Stomach (tissue), 4 donors: ENCODE data around the gene ATR.

Experiments
- CTCF ChIP-seq, 7 experiments: fragments of 450-650 bp in 4 of 7; fragments of 200-600 bp in 3 of 7; sonication (generic) in 3 of 7; IDR thresholded peaks; one replicate each; pipeline ENCODE4 v1.5.1; 2016 to 2019; ENCODE audit warnings: antibody characterized with exemption in 7 of 7, control low read depth in 2 of 7, mild to moderate bottlenecking in 1 of 7
- EP300 ChIP-seq: sonication (generic); formaldehyde crosslinking; IDR thresholded peaks from one replicate; pipeline ENCODE4 v1.6.1; 2017; ENCODE audit warnings: antibody characterized with exemption
- POLR2A ChIP-seq, 4 donors: fragments of 450-650 bp; IDR thresholded peaks; one replicate each; pipeline ENCODE4 v1.6.1; 2016; ENCODE audit warnings: antibody characterized with exemption in 4 of 4, control low read depth in 2 of 4, mild to moderate bottlenecking in 1 of 4, moderate library complexity in 1 of 4
- POLR2AphosphoS5 ChIP-seq, 3 donors: sonication (generic); formaldehyde crosslinking; IDR thresholded peaks; one replicate each; pipeline ENCODE4 v1.6.1; 2016; ENCODE audit warnings: antibody characterized with exemption in 3 of 3

- TF ChIP-seq CTCF (IDR thresholded peaks at IDR 0.05): no peak
- no peak for TF ChIP-seq POLR2A (IDR thresholded peaks at IDR 0.05)
- no peak for TF ChIP-seq POLR2AphosphoS5 (IDR thresholded peaks at IDR 0.05)
- TF ChIP-seq EP300: no peak
Observed at GRCh38 chr3:142580061-142580423, 1.5 kb upstream of the ATR start.
